GM18508 (cell line): ENCODE data around the gene COA7.
"Not testable (repeated sequence)": the region's sequence is repeated elsewhere in the genome, so short reads cannot be mapped to it uniquely, and the experiment has no call there.

Experiments used
- ATAC-seq: cut with Tn5 transposase; IDR thresholded peaks from one replicate; pipeline ENCODE4 v1.9.1; 2021; ENCODE audit warnings: moderate number of reproducible peaks; ENCODE audit not compliant: insufficient read depth, unreplicated experiment

The COA7 gene

GRCh38 chr1:52706941-52707926, 9.1 kb upstream of the COA7 start:
- no peak for ATAC-seq

GRCh38 chr1:52706136-52706670, 8.1 kb upstream of the COA7 start:
- no peak for ATAC-seq

- peak; percentile 70 for ATAC-seq
Measured at GRCh38 chr1:52702886-52703787, 5.0 kb upstream of the COA7 start.

- no peak for ATAC-seq
Measured at GRCh38 chr1:52695627-52696026, 2.5 kb downstream of the COA7 start.

- no peak for ATAC-seq
Measured at GRCh38 chr1:52693843-52694242, 4.3 kb downstream of the COA7 start.

- not testable (repeated sequence) for ATAC-seq
Measured at GRCh38 chr1:52693351-52693750, 4.8 kb downstream of the COA7 start.

- ATAC-seq = no peak
Measured at GRCh38 chr1:52692697-52693096, 5.5 kb downstream of the COA7 start.

GRCh38 chr1:52691821-52692220, 6.3 kb downstream of the COA7 start:
- ATAC-seq = no peak

GRCh38 chr1:52686830-52687229, 11.3 kb downstream of the COA7 start:
- ATAC-seq = no peak

- ATAC-seq = not testable (repeated sequence)
Measured at GRCh38 chr1:52686261-52686751, 11.8 kb downstream of the COA7 start.

- ATAC-seq = no peak
Measured at GRCh38 chr1:52684545-52684944, 13.6 kb downstream of the COA7 start.

GRCh38 chr1:52683367-52683940, 14.7 kb downstream of the COA7 start:
- no peak for ATAC-seq

- ATAC-seq = no peak
Measured at GRCh38 chr1:52681136-52681535, 17.0 kb downstream of the COA7 start.

GRCh38 chr1:52680353-52680752, 17.8 kb downstream of the COA7 start:
- no peak for ATAC-seq

- no peak for ATAC-seq
Measured at GRCh38 chr1:52679498-52679897, 18.6 kb downstream of the COA7 start.

- no peak for ATAC-seq
Measured at GRCh38 chr1:52679048-52679447, 19.1 kb downstream of the COA7 start.

- ATAC-seq = no peak
Measured at GRCh38 chr1:52677076-52677806, 20.9 kb downstream of the COA7 start.

GRCh38 chr1:52676249-52676903, 21.8 kb downstream of the COA7 start:
- ATAC-seq = no peak
